HG03378 (cell line): ENCODE measurements around the gene TOR1A.
"Not testable (repeated sequence)": the region's sequence is repeated elsewhere in the genome, so short reads cannot be mapped to it uniquely, and the experiment has no call there.

Experiments used
- ATAC-seq: cut with Tn5 transposase; IDR thresholded peaks from one replicate; pipeline ENCODE4 v1.9.1; 2021; ENCODE audit warnings: mild to moderate bottlenecking, moderate library complexity; ENCODE audit not compliant: unreplicated experiment

TOR1A gene

GRCh38 chr9:129823542-129823934 is 398 bp downstream of the TOR1A start:
- no peak for ATAC-seq

GRCh38 chr9:129822898-129823541 is 916 bp downstream of the TOR1A start:
- no peak for ATAC-seq

GRCh38 chr9:129816501-129817435 is 7.2 kb downstream of the TOR1A start:
- ATAC-seq, result no peak

- no peak for ATAC-seq
Measured at GRCh38 chr9:129815278-129815677, 8.7 kb downstream of the TOR1A start.

GRCh38 chr9:129814432-129815223 is 9.3 kb downstream of the TOR1A start:
- no peak for ATAC-seq

- no peak for ATAC-seq
Measured at GRCh38 chr9:129813661-129814060, 10.3 kb downstream of the TOR1A start.

- ATAC-seq, result no peak
Measured at GRCh38 chr9:129812385-129812784, 11.6 kb downstream of the TOR1A start.

GRCh38 chr9:129811967-129812363 is 12.0 kb downstream of the TOR1A start:
- ATAC-seq, result no peak

- no peak for ATAC-seq
Measured at GRCh38 chr9:129810788-129811187, 13.1 kb downstream of the TOR1A start.

- no peak for ATAC-seq
Measured at GRCh38 chr9:129810116-129810515, 13.8 kb downstream of the TOR1A start.

- no peak for ATAC-seq
Measured at GRCh38 chr9:129809346-129809745, 14.6 kb downstream of the TOR1A start.

GRCh38 chr9:129806061-129806460 is 17.9 kb downstream of the TOR1A start:
- ATAC-seq, result no peak

GRCh38 chr9:129803676-129804060 is 20.3 kb downstream of the TOR1A start:
- ATAC-seq, result no peak

- ATAC-seq, result peak; percentile 86
Measured at GRCh38 chr9:129802833-129803675, 20.9 kb downstream of the TOR1A start, which contains the start of gene TOR1B. TOR1B (plus strand) TSS chr9:129803184; CDS start chr9:129803213, 29 bp downstream.

GRCh38 chr9:129801504-129801903 is 22.4 kb downstream of the TOR1A start:
- no peak for ATAC-seq

- ATAC-seq, result no peak
Measured at GRCh38 chr9:129798973-129799372, 25.0 kb downstream of the TOR1A start.

GRCh38 chr9:129796029-129796428 is 27.9 kb downstream of the TOR1A start:
- ATAC-seq, result not testable (repeated sequence)

- no peak for ATAC-seq
Measured at GRCh38 chr9:129794549-129794948, 29.4 kb downstream of the TOR1A start.

- no peak for ATAC-seq
Measured at GRCh38 chr9:129786481-129786880, 37.5 kb downstream of the TOR1A start.

- ATAC-seq, result no peak
Measured at GRCh38 chr9:129785866-129786265, 38.1 kb downstream of the TOR1A start.
